SKM-1 (cell line): ENCODE data around the gene SNX13.

Source experiments
- DNase-seq: peaks from one replicate; lab custom pipeline; 2025; ENCODE audit not compliant: unreplicated experiment; lab: John Stamatoyannopoulos, UW

Gene SNX13

DNA sequence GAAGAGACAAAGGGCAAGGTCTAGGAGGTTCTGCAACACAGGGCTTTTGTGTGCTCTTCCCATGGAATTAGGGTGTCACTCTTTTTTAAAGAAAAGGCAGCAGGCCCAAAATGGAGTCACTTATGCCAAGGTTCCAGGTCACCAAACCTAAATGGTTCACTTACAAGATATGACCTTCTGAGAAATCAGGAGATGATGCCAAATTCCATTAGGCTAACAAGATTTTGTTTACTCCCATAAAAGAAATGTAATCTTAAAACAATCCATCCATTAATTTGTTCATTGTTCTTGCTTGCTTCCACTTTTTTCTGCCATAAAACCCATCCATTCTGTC lies 158.1 kb downstream of the SNX13 start:
- no peak for DNase-seq

DNA sequence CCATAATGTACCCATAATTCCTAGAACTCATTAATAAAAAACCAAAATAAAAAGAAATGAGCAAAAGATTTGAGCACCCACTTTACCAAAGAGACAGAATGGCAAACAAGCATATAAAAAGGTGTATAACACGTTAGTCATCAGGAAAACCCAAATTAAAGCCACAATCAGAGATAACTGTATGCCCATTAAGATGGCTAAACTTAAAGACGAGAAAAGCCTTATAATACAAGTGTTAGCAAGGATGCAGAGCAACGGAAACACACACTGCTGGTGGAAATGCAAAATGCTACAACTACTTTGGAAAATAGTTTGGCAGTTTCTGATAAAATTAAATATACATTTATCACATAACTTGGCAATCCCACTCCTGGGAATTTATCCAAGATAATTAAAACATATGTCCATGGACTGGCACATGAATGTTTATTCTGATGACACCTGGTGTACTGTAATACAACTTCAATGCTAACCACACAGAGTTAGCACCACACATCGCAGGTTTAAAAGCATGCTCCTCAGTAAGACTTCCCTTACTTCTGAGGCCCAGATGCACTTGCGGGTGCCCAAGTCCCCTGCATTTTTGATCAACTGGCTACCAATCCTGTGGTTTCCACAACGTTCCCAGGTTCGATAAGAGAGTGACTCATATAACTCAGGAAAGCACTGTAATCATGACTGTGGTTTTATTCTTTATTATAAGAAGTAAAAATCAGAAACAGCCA lies 158.6 kb downstream of the SNX13 start:
- no peak for DNase-seq

DNA sequence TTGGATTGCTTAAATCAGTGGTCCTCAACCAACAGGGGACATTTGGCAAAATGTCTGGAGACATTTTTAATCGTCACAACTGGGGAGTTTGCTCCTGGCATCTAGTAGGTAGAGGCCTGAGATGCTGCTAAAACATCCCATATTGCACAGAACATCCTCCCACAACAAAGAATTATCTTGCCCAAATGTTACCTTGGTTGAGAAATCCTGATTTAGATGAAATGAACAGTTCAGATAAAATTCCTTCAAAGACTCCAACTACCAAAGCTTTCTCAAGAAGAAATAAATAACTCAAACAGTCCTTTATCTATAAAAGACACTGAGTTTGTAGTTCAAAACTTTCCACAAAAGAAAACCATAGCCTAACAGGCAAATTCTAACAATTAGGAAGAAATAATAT lies 160.9 kb downstream of the SNX13 start:
- no peak for DNase-seq

DNA sequence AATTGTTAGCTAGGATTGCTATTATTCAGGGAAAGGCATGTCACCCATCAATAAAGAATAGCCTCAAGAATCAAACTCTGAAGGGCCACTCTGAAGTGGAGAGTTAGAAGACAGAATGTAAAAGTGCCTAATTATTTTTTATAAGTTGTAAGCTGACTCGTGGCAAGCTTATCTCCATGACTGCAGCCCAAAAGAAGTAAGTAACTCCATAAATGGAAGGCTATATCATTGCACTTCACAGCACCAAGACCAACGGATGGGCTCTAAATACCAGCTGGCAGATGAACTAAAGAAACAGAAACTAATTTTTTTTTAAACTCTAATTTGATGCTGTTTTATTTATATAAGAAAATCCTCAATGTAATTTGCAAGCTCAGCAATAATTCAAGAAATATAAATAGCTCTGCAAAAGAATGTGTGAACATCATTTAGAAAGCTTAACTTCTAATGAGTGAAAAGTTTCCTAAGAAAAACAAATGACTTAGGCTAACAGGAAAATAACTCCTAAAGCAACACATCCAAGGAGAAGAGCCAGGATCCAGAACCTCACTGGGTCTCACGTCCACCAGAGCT lies 165.5 kb downstream of the SNX13 start:
- DNase-seq = no peak

DNA sequence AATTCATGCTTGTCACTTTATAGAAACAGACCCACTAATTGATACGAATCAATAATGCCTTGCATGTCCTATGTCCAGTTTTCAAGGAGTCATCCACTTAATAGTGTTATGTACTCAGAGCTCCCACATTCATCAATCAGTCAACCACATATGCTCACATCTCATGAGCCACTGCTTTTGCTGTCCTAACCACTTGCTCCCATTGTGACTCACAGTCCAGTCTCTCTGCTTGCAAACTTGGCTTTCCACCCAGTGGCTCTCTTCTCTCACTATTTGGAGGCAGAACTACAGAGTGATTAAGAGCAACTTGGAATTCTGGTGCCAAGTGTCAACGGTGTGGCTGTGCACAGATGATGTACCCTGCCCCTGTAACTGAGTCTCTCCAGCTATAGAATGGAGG lies 166.0 kb downstream of the SNX13 start:
- no peak for DNase-seq

DNA sequence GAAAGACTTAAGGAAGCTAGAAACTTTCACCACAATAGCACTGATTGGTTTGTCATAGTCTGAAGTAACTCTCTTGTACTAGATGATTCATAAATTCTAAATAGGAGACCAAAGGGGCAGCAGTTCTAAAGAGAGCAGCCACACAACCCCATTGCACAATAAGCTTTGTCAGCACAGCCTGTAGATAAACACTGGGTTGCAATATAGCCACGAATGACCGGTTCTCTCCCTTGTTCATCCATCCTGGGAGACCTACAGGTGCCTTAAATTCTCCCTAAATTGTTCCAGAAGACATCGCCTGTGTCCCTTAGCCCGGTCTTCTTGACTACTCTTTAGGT lies 167.0 kb downstream of the SNX13 start:
- DNase-seq = peak; percentile 86

DNA sequence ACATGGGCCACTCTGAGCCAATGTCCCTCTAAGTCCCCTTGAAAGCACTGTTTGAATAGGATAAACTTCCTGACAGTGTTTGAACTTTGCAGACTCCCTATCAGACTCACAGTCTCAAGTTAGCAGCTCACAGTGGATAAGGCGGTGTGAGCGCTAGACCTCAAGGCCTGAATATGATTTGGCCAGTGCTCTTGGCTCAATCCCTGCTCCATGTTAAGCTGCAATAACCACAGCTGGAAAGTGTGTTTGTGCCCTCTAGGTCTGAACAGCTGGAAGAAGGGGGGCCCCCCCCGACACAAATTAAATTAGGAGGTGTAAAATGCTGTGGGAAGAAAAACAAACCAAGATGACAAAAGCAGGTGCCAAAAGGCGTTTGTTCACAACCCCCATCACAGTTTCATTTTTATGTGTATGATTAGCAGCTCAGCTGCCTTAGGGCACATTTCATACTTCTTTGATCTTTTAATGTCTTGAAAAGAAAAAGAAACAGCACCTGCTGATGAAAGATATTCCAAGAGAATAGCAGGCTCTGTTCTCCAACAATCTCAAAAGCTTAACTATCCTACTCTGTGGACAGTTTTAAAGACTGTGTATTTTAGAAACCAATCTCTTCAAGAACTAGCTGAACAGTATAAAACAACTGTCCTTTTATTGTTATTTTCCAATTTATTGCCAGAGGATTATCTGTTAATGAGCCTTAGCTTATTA lies 167.6 kb downstream of the SNX13 start:
- DNase-seq = no peak

DNA sequence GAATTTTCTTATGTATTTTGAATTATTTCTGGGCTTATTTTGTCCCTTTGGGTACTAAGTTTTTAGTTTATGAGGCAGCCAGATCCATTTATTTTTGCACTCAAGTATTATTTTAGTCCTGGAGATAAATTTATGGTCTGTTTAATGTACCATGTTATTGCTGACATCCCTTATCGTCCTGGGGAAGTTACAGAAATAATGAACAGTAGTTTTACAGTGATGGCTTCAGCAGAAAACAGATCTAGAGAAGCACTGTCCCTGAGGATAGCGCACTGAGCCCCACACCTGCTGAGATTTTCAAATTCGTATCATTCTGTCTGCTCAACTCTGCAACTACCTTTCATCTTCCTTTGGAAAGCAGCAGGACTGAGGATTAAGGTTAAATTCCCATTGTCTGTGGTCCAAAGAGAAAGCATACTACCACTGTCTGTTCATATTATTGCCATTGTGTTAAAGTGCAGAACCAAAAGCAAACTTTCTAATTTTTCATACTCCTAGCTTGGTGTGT lies 168.3 kb downstream of the SNX13 start:
- no peak for DNase-seq

DNA sequence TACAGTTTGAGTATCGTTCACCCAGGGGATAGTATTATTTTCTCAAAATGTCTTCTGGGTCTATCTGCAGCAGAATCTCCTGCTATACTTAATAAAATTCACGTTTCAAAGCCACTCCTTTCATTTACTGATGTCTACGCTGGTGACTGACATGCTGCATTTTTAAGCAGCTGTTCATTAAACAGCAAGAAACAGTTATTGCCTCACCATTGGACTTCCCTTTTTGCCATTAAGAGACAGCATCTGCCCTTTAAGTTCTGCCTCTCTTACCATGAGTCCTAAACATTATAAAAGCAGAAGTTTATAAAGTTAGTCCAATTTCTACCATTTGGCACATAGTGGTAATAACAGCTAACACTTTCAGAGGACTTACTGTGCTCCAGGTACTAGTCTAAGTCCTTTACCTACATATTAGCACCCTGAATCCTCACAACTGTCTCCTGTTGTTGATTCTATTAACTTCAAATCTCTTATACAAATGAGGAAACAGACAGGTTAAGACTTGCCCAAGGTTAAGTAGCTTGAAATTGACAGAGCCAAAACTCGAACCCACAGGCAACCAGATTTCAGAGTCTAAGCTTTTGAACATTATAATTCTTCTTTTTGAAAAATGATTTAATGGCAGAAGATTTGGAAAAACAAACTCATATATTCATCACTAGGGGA lies 169.5 kb downstream of the SNX13 start:
- peak; percentile 89 for DNase-seq

DNA sequence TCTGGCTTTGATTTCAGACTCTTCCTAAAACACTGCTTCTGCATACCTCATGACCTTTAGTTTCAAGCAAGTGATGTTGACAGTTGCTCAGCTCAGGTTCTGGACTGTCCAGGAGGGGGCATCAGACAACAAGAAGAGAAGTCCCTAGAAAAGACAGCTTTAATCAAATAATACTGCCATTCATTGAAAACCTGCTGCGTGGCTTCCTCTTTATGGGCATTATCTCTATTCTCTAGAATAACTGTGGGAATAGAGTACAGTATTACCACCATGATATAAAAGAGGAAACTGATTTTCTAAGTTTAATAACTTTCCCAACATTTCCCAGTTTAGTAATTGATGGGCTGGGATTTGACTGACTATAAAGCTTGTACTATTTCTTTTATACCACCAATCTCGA lies 170.4 kb downstream of the SNX13 start:
- DNase-seq = peak; percentile 49

DNA sequence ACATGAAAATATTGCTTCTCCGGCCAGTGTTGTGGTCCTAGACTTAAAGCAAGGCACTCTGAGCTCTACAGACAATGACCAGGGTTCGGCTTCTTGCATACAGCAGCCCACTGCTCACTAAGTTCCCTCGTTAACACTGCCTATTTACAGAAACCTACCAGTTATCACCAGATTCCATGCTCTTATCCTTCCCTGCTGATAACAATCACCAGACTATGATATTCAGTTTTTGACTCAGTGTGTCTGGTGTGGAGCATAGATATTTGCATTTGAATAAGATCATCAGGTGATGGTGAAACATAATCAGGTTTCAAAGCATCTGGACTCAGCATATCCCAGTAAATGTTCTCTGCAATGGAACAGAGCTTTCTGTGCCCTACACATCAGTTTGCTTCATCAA lies 182.3 kb downstream of the SNX13 start:
- no peak for DNase-seq

DNA sequence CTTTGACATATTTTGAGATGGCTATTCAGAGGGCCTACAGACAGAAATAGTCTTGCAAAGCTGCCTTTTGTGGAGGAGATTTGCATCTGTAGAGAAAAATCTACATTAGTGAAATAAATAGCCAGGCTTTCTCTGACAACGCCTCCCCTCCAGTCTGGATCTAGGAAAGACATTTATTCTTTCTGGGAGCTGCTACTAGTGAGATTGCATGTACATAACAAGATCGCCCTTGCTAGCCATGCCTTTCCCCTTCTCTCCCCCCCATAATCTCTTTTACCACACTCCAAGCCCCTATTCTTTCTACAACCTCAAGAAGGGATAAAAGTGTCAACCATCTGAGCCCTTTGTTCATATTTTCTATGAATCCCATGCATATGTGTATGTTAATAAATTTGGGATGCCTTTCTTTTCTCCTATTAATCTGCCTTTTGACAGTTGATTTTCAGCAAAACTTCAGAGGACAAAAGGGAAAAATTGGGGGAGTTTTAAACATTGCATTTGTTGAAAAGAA lies 194.2 kb downstream of the SNX13 start:
- DNase-seq = no peak

DNA sequence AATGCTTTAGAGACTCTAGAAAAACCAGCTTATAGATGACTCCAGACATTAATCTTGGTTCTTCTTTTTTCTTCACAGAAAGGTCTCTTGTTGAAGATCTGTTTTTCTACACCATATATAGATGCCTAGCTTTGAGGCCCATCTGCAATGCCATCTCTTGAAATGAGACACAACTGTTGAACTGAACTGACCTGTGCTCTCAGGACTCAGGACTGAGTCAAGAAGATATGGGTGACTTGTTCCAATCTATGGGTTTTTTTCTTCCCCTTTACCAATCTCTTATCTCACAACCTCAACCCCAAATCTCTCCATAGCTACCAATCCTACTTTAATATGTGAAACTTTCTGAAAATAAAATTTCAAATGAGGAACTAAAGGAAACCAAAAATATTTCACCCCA lies 194.7 kb downstream of the SNX13 start:
- DNase-seq = no peak

DNA sequence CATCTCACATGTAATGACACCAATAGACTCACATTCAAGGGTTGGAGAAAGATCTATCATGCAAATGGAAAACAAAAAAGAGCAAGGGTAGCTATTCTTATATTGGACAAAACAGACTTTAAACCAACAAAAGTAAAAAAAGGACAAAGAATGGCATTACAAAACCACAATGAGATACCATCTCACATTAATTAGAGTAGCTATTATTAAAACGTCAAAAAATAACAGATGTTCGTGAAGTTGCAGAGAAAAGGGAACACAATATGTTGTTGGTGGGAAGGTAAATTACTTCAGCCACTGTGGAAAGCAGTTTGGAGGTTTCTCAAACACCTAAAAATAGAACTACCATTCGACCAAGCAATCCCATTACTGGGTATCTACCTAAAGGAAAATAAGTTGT lies 197.0 kb downstream of the SNX13 start:
- no peak for DNase-seq

DNA sequence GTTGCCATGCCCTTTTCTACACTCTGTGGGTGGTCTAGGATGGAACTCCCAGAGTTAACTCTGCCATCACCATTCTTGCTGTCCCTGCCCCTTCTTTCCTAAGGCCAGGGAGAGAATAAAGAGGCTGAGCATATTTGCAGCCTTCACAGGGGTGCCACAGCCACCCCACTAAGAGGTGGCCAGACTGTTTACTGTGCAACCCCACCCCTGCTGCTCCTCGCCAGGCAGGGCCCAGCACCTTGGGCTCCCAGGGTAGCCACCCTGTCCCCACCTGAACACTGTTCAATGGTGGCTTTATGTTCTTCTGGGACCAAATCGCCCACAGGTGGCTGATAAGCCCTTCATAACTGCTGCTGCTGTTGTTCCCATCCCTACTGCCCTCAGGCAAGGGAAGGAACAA lies 198.9 kb downstream of the SNX13 start:
- no peak for DNase-seq
